Stimulated activated CD4-positive, alpha-beta T cell treated with anti-CD3 and anti-CD28 coated beads, Interleukin-12 subunit alpha, Interleukin-12 subunit beta, amount 100 ng/mL, for 24 hours (primary cell): ENCODE measurements around the gene MTMR4.
A peak's percentile ranks its signal among the peaks of the same experiment; 100 is the strongest.
"Not testable (repeated sequence)": the region's sequence is repeated elsewhere in the genome, so short reads cannot be mapped to it uniquely, and the experiment has no call there.

ENCODE experiments used
- DNase-seq, 2 experiments: peaks; one replicate each; pipeline ENCODE4 v3.0.0-alpha.2; 2020; ENCODE audit warnings: low read depth in 2 of 2

Gene MTMR4

GRCh38 chr17:58492238-58493121 is 22.0 kb downstream of the MTMR4 start:
- no peak for DNase-seq

- DNase-seq = no peak
These were observed 22.9 kb downstream of the MTMR4 start for GRCh38 chr17:58491510-58492045.

- no peak for DNase-seq
These were observed 26.0 kb downstream of the MTMR4 start for GRCh38 chr17:58488428-58488890.

- DNase-seq = peak; percentile 36 to 61
These were observed 26.6 kb downstream of the MTMR4 start, which contains the start of gene HSF5 for GRCh38 chr17:58487589-58488427. Gene HSF5, minus strand, starts transcription at chr17:58488408. Its CDS starts 134 bp downstream, at chr17:58488274.

GRCh38 chr17:58484600-58484999 is 29.8 kb downstream of the MTMR4 start:
- DNase-seq = no peak

- not testable (repeated sequence) for DNase-seq
These were observed 32.6 kb downstream of the MTMR4 start for GRCh38 chr17:58481798-58482197.

- DNase-seq = no peak
These were observed 34.3 kb downstream of the MTMR4 start for GRCh38 chr17:58480090-58480489.

- DNase-seq = no peak
These were observed 37.6 kb downstream of the MTMR4 start for GRCh38 chr17:58476812-58477211.

- DNase-seq = no peak
These were observed 38.5 kb downstream of the MTMR4 start for GRCh38 chr17:58475985-58476384.

GRCh38 chr17:58470356-58470755 is 44.1 kb downstream of the MTMR4 start:
- DNase-seq = no peak

- DNase-seq = no peak
These were observed 45.5 kb downstream of the MTMR4 start for GRCh38 chr17:58468944-58469343.

GRCh38 chr17:58455491-58455890 is 58.9 kb downstream of the MTMR4 start:
- no peak for DNase-seq

- no peak for DNase-seq
These were observed 61.7 kb downstream of the MTMR4 start for GRCh38 chr17:58452738-58453137.

GRCh38 chr17:58447039-58447975 is 67.1 kb downstream of the MTMR4 start:
- DNase-seq = peak; percentile 47 to 63

- DNase-seq = no peak
These were observed 68.4 kb downstream of the MTMR4 start for GRCh38 chr17:58446086-58446485.
